SK-N-SH (cell line): ENCODE measurements around the gene NYNRIN. TPM values are rescaled to one million over a fixed set of nuclear protein-coding genes. Genes with fewer than 3 reads are reported as not detected.

Experiments
- CTCF ChIA-PET: fragments of 300-600, 350-600 bp; formaldehyde crosslinking; extraction: SDS; loops from one replicate; lab custom pipeline; 2021; lab: Yijun Ruan, JAX
- POLR2A ChIA-PET: fragments of 350-600 bp; sonication (Branson Sonifier 250); formaldehyde crosslinking; extraction: SDS; loops from one replicate; lab custom pipeline; 2020; ENCODE audit warnings: antibody characterized with exemption, inconsistent platforms; lab: Yijun Ruan, JAX
- DNase-seq: peaks from one replicate; pipeline ENCODE4 v3.0.0; 2012
- H2AFZ ChIP-seq: fragments of 200-600 bp; sonication (generic); 2 replicates; pipeline ENCODE4 v1.8.1; 2016; ENCODE audit warnings: antibody characterized with exemption, mild to moderate bottlenecking, low read depth
- H3F3A ChIP-seq: fragments of 200-600 bp; sonication (generic); replicated peaks from 2 replicates; pipeline ENCODE3; 2016; ENCODE audit warnings: antibody characterized with exemption, mild to moderate bottlenecking; ENCODE audit not compliant: insufficient read depth
- H3K27ac ChIP-seq, 2 experiments: fragments of 200-500 bp in 1 of 2; fragments of 200-600 bp in 1 of 2; sonication (Bioruptor generic) in 1 of 2; sonication (generic), shearing (Covaris generic) in 1 of 2; 2 replicates each; pipeline versions ENCODE4 v1.5.1 to v1.6.1; 2014 to 2016; ENCODE audit warnings: low read depth in 2 of 2, inconsistent platforms in 1 of 2, low read length in 1 of 2, mild to moderate bottlenecking in 1 of 2, mixed read lengths in 1 of 2
- H3K27me3 ChIP-seq: fragments of 200-600 bp; sonication (generic), shearing (Covaris generic); 2 replicates; pipeline ENCODE4 v1.6.1; 2016; ENCODE audit warnings: mixed run types; ENCODE audit not compliant: insufficient read depth
- H3K36me3 ChIP-seq, 2 experiments: fragments of 200-500 bp in 1 of 2; fragments of 200-600 bp in 1 of 2; sonication (Bioruptor generic) in 1 of 2; sonication (generic) in 1 of 2; replicated peaks in 1 of 2; 2 replicates each; pipeline versions ENCODE3 to v1.5.1; 2014 to 2016; ENCODE audit warnings: low read length in 1 of 2, mild to moderate bottlenecking in 1 of 2; ENCODE audit not compliant: insufficient read depth in 2 of 2, control insufficient read depth in 1 of 2
- H3K4me1 ChIP-seq, 2 experiments: fragments of 200-500 bp in 1 of 2; fragments of 200-600 bp in 1 of 2; sonication (Bioruptor generic) in 1 of 2; sonication (generic), shearing (Covaris generic) in 1 of 2; 2 replicates each; pipeline versions ENCODE4 v1.5.1 to v1.6.1; 2014 to 2016; ENCODE audit warnings: low read depth in 1 of 2, low read length in 1 of 2, mixed run types in 1 of 2; ENCODE audit not compliant: insufficient read depth in 2 of 2, control insufficient read depth in 1 of 2
- H3K4me2 ChIP-seq: fragments of 200-600 bp; sonication (generic), shearing (Covaris generic); 2 replicates; pipeline ENCODE4 v1.6.1; 2017; ENCODE audit warnings: mixed run types
- H3K4me3 ChIP-seq, 2 experiments: fragments of 200-500 bp in 1 of 2; fragments of 200-600 bp in 1 of 2; sonication (Bioruptor generic) in 1 of 2; sonication (generic), shearing (Covaris generic) in 1 of 2; 2 replicates each; pipeline versions ENCODE4 v1.5.1 to v1.8.1; 2014 to 2016; ENCODE audit warnings: low read depth in 2 of 2, inconsistent platforms in 1 of 2, low read length in 1 of 2, mild to moderate bottlenecking in 1 of 2, mixed read lengths in 1 of 2, moderate library complexity in 1 of 2
- H3K79me2 ChIP-seq: fragments of 200-600 bp; sonication (generic); 2 replicates; pipeline ENCODE4 v1.8.1; 2017; ENCODE audit warnings: mild to moderate bottlenecking; ENCODE audit not compliant: insufficient read depth
- H3K9ac ChIP-seq: fragments of 200-600 bp; sonication (generic); 2 replicates; pipeline ENCODE4 v1.6.1; 2017; ENCODE audit warnings: mixed run types
- H3K9me2 ChIP-seq: fragments of 200-600 bp; sonication (generic); 2 replicates; pipeline ENCODE4 v1.6.1; 2017; ENCODE audit warnings: mixed run types
- H3K9me3 ChIP-seq: fragments of 200-600 bp; sonication (generic); 2 replicates; pipeline ENCODE4 v1.6.1; 2017; ENCODE audit warnings: mixed run types, mild to moderate bottlenecking, moderate library complexity
- H4K20me1 ChIP-seq: fragments of 200-600 bp; sonication (generic); 2 replicates; pipeline ENCODE4 v1.6.1; 2017; ENCODE audit warnings: mild to moderate bottlenecking, mixed run types; ENCODE audit not compliant: insufficient read depth
- CHD2 ChIP-seq: fragments of 150-350 bp; IDR thresholded peaks from 2 replicates; pipeline ENCODE4 v1.6.1; 2018; ENCODE audit warnings: low read length; ENCODE audit not compliant: partially characterized antibody
- EP300 ChIP-seq, 2 experiments: IDR thresholded peaks; 2 replicates each; pipeline versions ENCODE4 v1.4.0 to v1.6.1; 2012; ENCODE audit warnings: borderline replicate concordance in 1 of 2, low read depth in 1 of 2, low read length in 1 of 2
- EZH2phosphoT487 ChIP-seq: fragments of 200-600 bp; sonication (generic); IDR thresholded peaks from 2 replicates; pipeline ENCODE4 v1.6.1; 2017; ENCODE audit warnings: low read depth, mixed run types, mild to moderate bottlenecking, antibody characterized with exemption, moderate library complexity, borderline replicate concordance
- FOXJ3 ChIP-seq: sonication (generic); formaldehyde crosslinking; IDR thresholded peaks from 2 replicates; pipeline ENCODE4 v1.5.1; 2020; ENCODE audit warnings: mild to moderate bottlenecking, missing genetic modification reagents
- FOXM1 ChIP-seq: IDR thresholded peaks from 2 replicates; pipeline ENCODE4 v1.4.0; 2012; ENCODE audit warnings: low read depth, mild to moderate bottlenecking
- GATA2 ChIP-seq: sonication (generic); formaldehyde crosslinking; IDR thresholded peaks from 2 replicates; pipeline ENCODE4 v1.5.0; 2020; ENCODE audit warnings: mild to moderate bottlenecking, missing genetic modification reagents
- MEF2A ChIP-seq: IDR thresholded peaks from 2 replicates; pipeline ENCODE4 v1.4.0; 2012; ENCODE audit warnings: low read depth, borderline replicate concordance
- POLR2AphosphoS5 ChIP-seq: IDR thresholded peaks from 2 replicates; pipeline ENCODE4 v1.6.1; 2012; ENCODE audit warnings: low read depth, low read length
- SIN3A ChIP-seq: IDR thresholded peaks from 2 replicates; pipeline ENCODE4 v1.6.1; 2012; ENCODE audit warnings: low read depth, mild to moderate bottlenecking, low read length, moderate library complexity, borderline replicate concordance
- TAF1 ChIP-seq: IDR thresholded peaks from 2 replicates; pipeline ENCODE4 v1.6.1; 2012; ENCODE audit warnings: low read depth, mild to moderate bottlenecking, low read length, moderate library complexity, borderline replicate concordance
- TCF12 ChIP-seq: IDR thresholded peaks from 2 replicates; pipeline ENCODE4 v1.4.0; 2012
- TEAD4 ChIP-seq: IDR thresholded peaks from 2 replicates; pipeline ENCODE4 v1.4.0; 2012; ENCODE audit warnings: mild to moderate bottlenecking, borderline replicate concordance; ENCODE audit not compliant: insufficient read depth
- YY1 ChIP-seq: IDR thresholded peaks from 2 replicates; pipeline ENCODE4 v1.4.0; 2012; ENCODE audit warnings: low read depth, mild to moderate bottlenecking
- WGBS: methylation state at CpG from one replicate; pipeline ENCODE4 v1.1.6; 2017; ENCODE audit warnings: low lambda C conversion rate; 5-methylcytosine and 5-hydroxymethylcytosine counted together
- polyA plus RNA-seq, 3 experiments: library from polyadenylated mRNA; depleted of rRNA; stranded (reverse); fragments of >200 nt; gene quantifications; 2 replicates each; pipeline ENCODE4 v1.2.3, GENCODE V29; 2012
- TF ChIP-seq, protein P1 (sequence below): fragments of 200-600 bp; sonication (generic); IDR thresholded peaks from 2 replicates; pipeline ENCODE4 v1.6.1; 2017; ENCODE audit warnings: antibody characterized with exemption, mild to moderate bottlenecking, moderate library complexity
- TF ChIP-seq, protein P2 (sequence below): fragments of 150-350 bp; IDR thresholded peaks from 2 replicates; pipeline ENCODE4 v1.6.1; 2016; ENCODE audit warnings: mild to moderate bottlenecking, low read depth, low read length
- TF ChIP-seq, protein P3 (sequence below): IDR thresholded peaks from 2 replicates; pipeline ENCODE4 v1.4.0; 2012; ENCODE audit warnings: low read depth
- TF ChIP-seq, protein P4 (sequence below): IDR thresholded peaks from 2 replicates; pipeline ENCODE4 v1.4.0; 2012; ENCODE audit warnings: low read depth, borderline replicate concordance
- TF ChIP-seq, protein P5 (sequence below): IDR thresholded peaks from 2 replicates; pipeline ENCODE4; 2012

Gene NYNRIN
- polyA plus RNA-seq, 1 of the 3 experiments (the other 2 are of a cell fraction), result 4.8 TPM

DNA sequence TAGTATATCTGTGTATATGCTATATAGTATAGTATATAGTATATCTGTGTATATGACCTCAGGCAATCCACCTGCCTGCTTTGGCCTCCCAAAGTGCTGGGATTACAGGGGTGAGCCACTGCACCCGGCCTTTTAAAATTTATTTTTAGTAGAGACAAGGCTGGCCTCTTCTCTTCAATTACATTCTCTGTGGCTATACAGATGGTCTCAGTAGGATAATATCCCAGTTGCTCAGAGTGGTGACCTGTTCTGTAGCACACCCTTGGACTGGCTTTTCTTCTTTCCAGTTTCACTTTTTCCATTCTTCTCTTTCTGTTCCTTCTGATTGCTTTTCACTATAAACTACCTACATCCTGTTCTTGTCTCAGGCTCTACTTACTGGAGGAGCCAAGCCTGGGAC is 34.0 kb upstream of the NYNRIN start:
- Histone ChIP-seq H4K20me1 (no peaks in the 10 kb centered on the region), H3K79me2 (no peaks in the 10 kb centered on the region), H3K4me1 (peaks cover 14 to 25% of the 10 kb centered on the region in 2 experiments; a peak in 3 of 4 replicates), H3K9me3 (no peaks in the 10 kb centered on the region), H3K4me3 (no peak overlapping the region), H3K27me3 (no peaks in the 10 kb centered on the region; the same call in 1 of the 2 replicates), H3K9ac (no peak overlapping the region), H3K4me2 (peak overlapping the region; percentile 100; the same call in 1 of the 2 replicates), H3K27ac (peak overlapping the region; percentile 93 to 99; a peak in 3 of 4 replicates), H3K36me3 (no peaks in the 10 kb centered on the region), H2AFZ (peak overlapping the region; percentile 18; the same call in 1 of the 2 replicates), H3F3A (peaks cover 23% of the 10 kb centered on the region), H3K9me2 (no peaks in the 10 kb centered on the region)
- CTCF ChIA-PET, result interaction anchor here (0.8 to 2.4 kb wide), 28 partner anchors 8 to 127 kb away, joined by 3 to 275 read pairs (median 12); partner anchors contain the start of genes CBLN3, CIDEB, KHNYN and LTB4R2
- TF ChIP-seq, protein P1, sequence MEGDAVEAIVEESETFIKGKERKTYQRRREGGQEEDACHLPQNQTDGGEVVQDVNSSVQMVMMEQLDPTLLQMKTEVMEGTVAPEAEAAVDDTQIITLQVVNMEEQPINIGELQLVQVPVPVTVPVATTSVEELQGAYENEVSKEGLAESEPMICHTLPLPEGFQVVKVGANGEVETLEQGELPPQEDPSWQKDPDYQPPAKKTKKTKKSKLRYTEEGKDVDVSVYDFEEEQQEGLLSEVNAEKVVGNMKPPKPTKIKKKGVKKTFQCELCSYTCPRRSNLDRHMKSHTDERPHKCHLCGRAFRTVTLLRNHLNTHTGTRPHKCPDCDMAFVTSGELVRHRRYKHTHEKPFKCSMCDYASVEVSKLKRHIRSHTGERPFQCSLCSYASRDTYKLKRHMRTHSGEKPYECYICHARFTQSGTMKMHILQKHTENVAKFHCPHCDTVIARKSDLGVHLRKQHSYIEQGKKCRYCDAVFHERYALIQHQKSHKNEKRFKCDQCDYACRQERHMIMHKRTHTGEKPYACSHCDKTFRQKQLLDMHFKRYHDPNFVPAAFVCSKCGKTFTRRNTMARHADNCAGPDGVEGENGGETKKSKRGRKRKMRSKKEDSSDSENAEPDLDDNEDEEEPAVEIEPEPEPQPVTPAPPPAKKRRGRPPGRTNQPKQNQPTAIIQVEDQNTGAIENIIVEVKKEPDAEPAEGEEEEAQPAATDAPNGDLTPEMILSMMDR, result no peak
- TF ChIP-seq, protein P2, sequence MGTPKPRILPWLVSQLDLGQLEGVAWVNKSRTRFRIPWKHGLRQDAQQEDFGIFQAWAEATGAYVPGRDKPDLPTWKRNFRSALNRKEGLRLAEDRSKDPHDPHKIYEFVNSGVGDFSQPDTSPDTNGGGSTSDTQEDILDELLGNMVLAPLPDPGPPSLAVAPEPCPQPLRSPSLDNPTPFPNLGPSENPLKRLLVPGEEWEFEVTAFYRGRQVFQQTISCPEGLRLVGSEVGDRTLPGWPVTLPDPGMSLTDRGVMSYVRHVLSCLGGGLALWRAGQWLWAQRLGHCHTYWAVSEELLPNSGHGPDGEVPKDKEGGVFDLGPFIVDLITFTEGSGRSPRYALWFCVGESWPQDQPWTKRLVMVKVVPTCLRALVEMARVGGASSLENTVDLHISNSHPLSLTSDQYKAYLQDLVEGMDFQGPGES, result no peak
- TF ChIP-seq, protein P3, sequence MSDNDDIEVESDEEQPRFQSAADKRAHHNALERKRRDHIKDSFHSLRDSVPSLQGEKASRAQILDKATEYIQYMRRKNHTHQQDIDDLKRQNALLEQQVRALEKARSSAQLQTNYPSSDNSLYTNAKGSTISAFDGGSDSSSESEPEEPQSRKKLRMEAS, result no peak
- no peak for TF ChIP-seq TEAD4
- TF ChIP-seq CHD2, result no peak
- no peak for TF ChIP-seq EP300 (IDR thresholded peaks at IDR 0.05; ENCODE audit: borderline replicate concordance in 1 of 2, low read depth in 1 of 2, low read length in 1 of 2)
- no peak for TF ChIP-seq POLR2AphosphoS5
- no peak for DNase-seq
- WGBS, result 86% methylated on average over 1 of the region's 1 CpG
- POLR2A ChIA-PET, result interaction anchor here (2.3 kb wide), 1 partner anchor 66 kb away, joined by 37 read pairs; the partner anchor contains the start of genes CBLN3 and KHNYN

DNA sequence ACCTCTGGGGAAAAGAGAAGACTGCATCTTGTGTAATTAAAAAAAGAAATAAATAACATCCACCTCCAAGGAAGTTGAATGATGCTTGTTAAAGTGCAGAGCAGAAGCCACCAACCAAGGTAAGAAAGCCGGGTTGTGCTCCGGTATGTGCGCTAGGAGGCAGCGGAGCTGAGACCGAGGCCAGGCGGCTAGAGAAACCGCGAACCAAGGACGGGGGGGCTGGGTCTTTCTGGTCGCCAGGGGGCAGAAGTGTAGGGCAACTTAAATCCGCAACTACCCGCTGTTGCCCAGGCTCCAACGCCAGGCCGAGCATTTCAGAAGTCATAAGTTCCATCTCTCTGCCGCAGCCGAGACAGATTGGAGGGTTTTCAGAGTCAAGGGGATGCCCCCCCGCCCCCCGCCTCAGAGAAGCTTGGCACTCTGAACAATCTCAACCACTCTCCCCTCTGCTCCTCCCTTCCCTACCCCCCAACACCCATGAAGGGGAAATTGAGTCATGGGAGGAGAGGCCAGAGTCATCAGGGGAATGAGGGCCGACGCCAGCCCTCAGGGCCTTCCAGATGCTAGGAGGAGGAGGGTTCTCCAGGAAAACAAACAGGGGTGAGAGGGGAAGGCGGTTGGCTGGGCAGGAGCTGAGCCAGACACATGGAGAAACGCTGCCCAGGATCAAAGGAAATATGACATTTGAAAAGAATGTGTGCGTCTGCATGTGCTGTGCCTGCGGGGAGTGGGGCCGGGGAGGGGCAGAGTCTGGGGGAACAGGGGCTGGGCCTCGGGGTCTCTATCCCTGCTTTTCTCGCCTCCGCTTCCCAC is 33.0 kb upstream of the NYNRIN start:
- peak overlapping the region; percentile 93 to 99 for H3K27ac ChIP-seq
- H2AFZ ChIP-seq, result peak overlapping the region; percentile 93
- H3K27me3 ChIP-seq, result no peaks in the 10 kb centered on the region
- H3K36me3 ChIP-seq, result no peaks in the 10 kb centered on the region
- H3K4me2 ChIP-seq, result peak overlapping the region; percentile 100
- peak overlapping the region; percentile 62 for H3K9ac ChIP-seq
- no peaks in the 10 kb centered on the region for H3K9me2 ChIP-seq
- no peaks in the 10 kb centered on the region for H3K79me2 ChIP-seq
- peak overlapping the region; percentile 85 to 86 for H3K4me3 ChIP-seq
- 8% methylated on average over 28 of the region's 28 CpGs for WGBS
- DNase-seq, result peak; percentile 79
- no peaks in the 10 kb centered on the region for H4K20me1 ChIP-seq
- H3F3A ChIP-seq, result peaks cover 23% of the 10 kb centered on the region
- H3K9me3 ChIP-seq, result no peaks in the 10 kb centered on the region
- CTCF ChIA-PET, result interaction anchor here (0.7 to 2.4 kb wide), 41 partner anchors 9 to 142 kb away, joined by 3 to 275 read pairs (median 7); partner anchors contain the start of genes CBLN3, CIDEB, KHNYN and LTB4R2
- peaks cover 14 to 25% of the 10 kb centered on the region in 2 experiments; a peak in 3 of 4 replicates for H3K4me1 ChIP-seq
- POLR2A ChIA-PET, result interaction anchor here (0.6 to 2.3 kb wide), 10 partner anchors 13 to 132 kb away, joined by 3 to 37 read pairs (median 4); partner anchors contain the start of genes CBLN3, KHNYN, NYNRIN and SDR39U1
- TF ChIP-seq POLR2AphosphoS5 (no peak), FOXM1 (no peak), EZH2phosphoT487 (no peak), SIN3A (peak; percentile 63; the same call in 1 of the 2 replicates), TAF1 (no peak), TEAD4 (no peak), EP300 (IDR thresholded peaks at IDR 0.05; ENCODE audit: borderline replicate concordance in 1 of 2, low read depth in 1 of 2, low read length in 1 of 2) (no peak), GATA2 (CRISPR knock-in tag) (no peak), TCF12 (0 out of 2 replicates have a peak, but pooled peaks have one; percentile 7), MEF2A (no peak), FOXJ3 (CRISPR knock-in tag) (no peak), YY1 (no peak), CHD2 (peak; percentile 23)
- TF ChIP-seq, protein P4, sequence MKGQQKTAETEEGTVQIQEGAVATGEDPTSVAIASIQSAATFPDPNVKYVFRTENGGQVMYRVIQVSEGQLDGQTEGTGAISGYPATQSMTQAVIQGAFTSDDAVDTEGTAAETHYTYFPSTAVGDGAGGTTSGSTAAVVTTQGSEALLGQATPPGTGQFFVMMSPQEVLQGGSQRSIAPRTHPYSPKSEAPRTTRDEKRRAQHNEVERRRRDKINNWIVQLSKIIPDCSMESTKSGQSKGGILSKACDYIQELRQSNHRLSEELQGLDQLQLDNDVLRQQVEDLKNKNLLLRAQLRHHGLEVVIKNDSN, result no peak
- TF ChIP-seq, protein P5, sequence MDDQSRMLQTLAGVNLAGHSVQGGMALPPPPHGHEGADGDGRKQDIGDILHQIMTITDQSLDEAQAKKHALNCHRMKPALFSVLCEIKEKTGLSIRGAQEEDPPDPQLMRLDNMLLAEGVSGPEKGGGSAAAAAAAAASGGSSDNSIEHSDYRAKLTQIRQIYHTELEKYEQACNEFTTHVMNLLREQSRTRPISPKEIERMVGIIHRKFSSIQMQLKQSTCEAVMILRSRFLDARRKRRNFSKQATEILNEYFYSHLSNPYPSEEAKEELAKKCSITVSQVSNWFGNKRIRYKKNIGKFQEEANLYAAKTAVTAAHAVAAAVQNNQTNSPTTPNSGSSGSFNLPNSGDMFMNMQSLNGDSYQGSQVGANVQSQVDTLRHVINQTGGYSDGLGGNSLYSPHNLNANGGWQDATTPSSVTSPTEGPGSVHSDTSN, result 0 out of 2 replicates have a peak, but pooled peaks have one; percentile 4
